Activated gamma-delta T cell treated with Interleukin-2 at 50 U/mL for 16 hours (primary cell): Measurements from ENCODE around the gene S1PR5.

ENCODE experiments used
- DNase-seq: peaks from one replicate; pipeline ENCODE4 v3.0.0-alpha.2; 2020

S1PR5 gene

DNA sequence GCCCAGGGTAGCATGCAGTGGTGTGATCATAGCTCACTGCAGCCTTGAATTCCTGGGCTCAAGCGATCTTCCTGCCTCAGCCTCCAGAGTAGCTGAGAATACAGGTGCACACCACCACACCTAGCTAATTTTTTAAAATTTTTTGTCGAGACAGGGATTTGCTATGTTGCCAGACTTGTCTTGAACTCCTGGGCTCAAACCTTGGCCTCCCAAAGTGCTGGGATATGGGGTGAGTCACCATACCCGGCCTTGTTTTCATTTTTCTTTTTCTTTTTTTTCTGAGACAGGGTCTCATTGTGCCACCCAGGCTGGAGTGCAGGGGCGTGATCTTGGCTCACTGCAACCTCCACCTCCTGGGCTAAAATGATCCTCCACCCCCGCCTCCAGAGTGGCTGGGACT lies 52.8 kb downstream of the S1PR5 start:
- no peak for DNase-seq
